ENCODE data around the gene PXK.

PXK gene

GRCh38 chr3:58470363-58471024 lies 137.8 kb downstream of the PXK start:
- DNase-seq = no peak

- DNase-seq = no peak
These were observed 138.6 kb downstream of the PXK start for GRCh38 chr3:58471025-58471887.

GRCh38 chr3:58473275-58473674 lies 140.6 kb downstream of the PXK start:
- no peak for DNase-seq

- no peak for DNase-seq
These were observed 141.7 kb downstream of the PXK start for GRCh38 chr3:58474348-58474911.

- DNase-seq = no peak
These were observed 142.4 kb downstream of the PXK start for GRCh38 chr3:58474967-58475578.

Data from right hindlimb (tissue), 1 donor.